Calu3 (cell line): Measurements from ENCODE around the gene SMNDC1. TPM values are rescaled to one million over a fixed set of nuclear protein-coding genes. Genes with fewer than 3 reads are reported as not detected.

Experiments used
- BruUV-seq: library from RNA; stranded (reverse); fragments of 400-500 nt; replicated peaks from 2 replicates; lab custom pipeline; 2021; lab: Mats Ljungman, UMichigan
- CTCF ChIA-PET: fragments of 300-600 bp; sonication (Branson Sonifier 250); formaldehyde crosslinking; loops from one replicate; lab custom pipeline; 2022; ENCODE audit warnings: antibody characterized with exemption; lab: Charles Lee
- DNase-seq: peaks from one replicate; pipeline ENCODE4 v3.0.0; 2022
- H3K27ac Mint-ChIP-seq: one replicate; pipeline ENCODE4 v1.8.0; 2022; ENCODE audit warnings: mixed read lengths; ENCODE audit not compliant: unreplicated experiment
- H3K27me3 Mint-ChIP-seq: one replicate; pipeline ENCODE4 v1.8.0; 2022; ENCODE audit warnings: mixed read lengths; ENCODE audit not compliant: unreplicated experiment
- H3K36me3 Mint-ChIP-seq: one replicate; pipeline ENCODE4 v1.8.0; 2022; ENCODE audit warnings: mild to moderate bottlenecking, moderate library complexity, mixed read lengths; ENCODE audit not compliant: insufficient read depth, unreplicated experiment
- H3K4me1 Mint-ChIP-seq: one replicate; pipeline ENCODE4 v1.8.0; 2022; ENCODE audit warnings: mild to moderate bottlenecking, low read depth, mixed read lengths; ENCODE audit not compliant: unreplicated experiment
- H3K4me3 Mint-ChIP-seq: one replicate; pipeline ENCODE4 v1.8.0; 2022; ENCODE audit warnings: mild to moderate bottlenecking, low read depth, moderate library complexity, mixed read lengths; ENCODE audit not compliant: unreplicated experiment
- H3K9me3 Mint-ChIP-seq: one replicate; pipeline ENCODE4 v1.8.0; 2022; ENCODE audit warnings: low read depth, mixed read lengths; ENCODE audit not compliant: unreplicated experiment
- intact Hi-C: fragments of 100-400 bp; cut with micrococcal nuclease; formaldehyde crosslinking; loops from one replicate; pipeline ENCODE4 v1.10.0; 2022; ENCODE audit not compliant: unreplicated experiment
- total RNA-seq: library from RNA; stranded (reverse); gene quantifications from 2 replicates; pipeline ENCODE4 v1.2.3, GENCODE V29; 2022
- TF ChIP-seq, protein P1 (sequence below): fragments of 200-600 bp; IDR thresholded peaks from one replicate; pipeline ENCODE4 v1.8.0; 2022; ENCODE audit warnings: antibody characterized with exemption; ENCODE audit not compliant: unreplicated experiment

The SMNDC1 gene
- total RNA-seq, 1 experiment from 2014 or later: 32.8 TPM

DNA sequence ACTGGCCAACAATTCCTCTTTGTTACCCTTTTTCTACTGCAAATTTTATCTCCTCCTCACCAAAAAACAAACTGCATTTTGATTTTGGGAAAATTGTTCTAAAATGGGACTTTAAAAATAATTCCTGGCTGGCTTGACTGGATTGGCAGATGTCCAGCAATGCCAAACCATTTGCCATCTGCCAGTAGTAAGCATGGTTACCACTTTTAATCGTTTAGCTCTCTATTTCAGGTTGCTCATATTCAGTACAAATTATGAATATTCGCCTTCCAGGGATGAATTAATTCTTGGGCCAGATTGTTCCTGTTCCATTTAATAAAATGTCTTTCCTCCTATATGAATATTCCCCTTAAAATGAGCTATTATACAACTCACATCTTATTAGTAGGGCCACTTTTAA lies 35.7 kb downstream of the SMNDC1 start:
- no peak overlapping the region for H3K27ac Mint-ChIP-seq
- H3K27me3 Mint-ChIP-seq: no peaks in the 10 kb centered on the region
- no peaks in the 10 kb centered on the region for H3K36me3 Mint-ChIP-seq
- CTCF ChIA-PET: no interaction called here
- H3K9me3 Mint-ChIP-seq: no peaks in the 10 kb centered on the region
- BruUV-seq: no TSS peak
- TF ChIP-seq, protein P1, sequence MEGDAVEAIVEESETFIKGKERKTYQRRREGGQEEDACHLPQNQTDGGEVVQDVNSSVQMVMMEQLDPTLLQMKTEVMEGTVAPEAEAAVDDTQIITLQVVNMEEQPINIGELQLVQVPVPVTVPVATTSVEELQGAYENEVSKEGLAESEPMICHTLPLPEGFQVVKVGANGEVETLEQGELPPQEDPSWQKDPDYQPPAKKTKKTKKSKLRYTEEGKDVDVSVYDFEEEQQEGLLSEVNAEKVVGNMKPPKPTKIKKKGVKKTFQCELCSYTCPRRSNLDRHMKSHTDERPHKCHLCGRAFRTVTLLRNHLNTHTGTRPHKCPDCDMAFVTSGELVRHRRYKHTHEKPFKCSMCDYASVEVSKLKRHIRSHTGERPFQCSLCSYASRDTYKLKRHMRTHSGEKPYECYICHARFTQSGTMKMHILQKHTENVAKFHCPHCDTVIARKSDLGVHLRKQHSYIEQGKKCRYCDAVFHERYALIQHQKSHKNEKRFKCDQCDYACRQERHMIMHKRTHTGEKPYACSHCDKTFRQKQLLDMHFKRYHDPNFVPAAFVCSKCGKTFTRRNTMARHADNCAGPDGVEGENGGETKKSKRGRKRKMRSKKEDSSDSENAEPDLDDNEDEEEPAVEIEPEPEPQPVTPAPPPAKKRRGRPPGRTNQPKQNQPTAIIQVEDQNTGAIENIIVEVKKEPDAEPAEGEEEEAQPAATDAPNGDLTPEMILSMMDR: no peak
- no peak overlapping the region for H3K4me3 Mint-ChIP-seq
- H3K4me1 Mint-ChIP-seq: peaks cover 14% of the 10 kb centered on the region
- DNase-seq: no peak
- intact Hi-C loops: no loop called here

DNA sequence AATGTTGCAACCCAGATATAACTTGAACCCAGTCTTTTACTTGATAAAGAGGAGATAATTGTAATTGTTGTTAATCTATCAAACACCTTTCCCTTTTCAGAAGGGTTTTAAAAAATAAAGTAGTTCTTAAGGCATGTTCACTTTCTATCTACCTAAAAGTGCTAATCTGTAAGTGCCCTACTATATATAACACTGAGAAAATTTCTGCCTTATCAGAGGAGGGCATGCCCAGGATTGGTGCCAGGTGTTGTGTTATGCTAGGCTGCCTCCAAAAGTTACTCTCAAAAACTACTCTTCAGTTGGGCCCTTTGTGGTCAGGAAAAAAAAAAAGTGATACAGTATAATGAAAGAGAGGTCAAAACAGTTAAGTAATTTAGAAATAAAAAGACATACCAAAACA lies 36.3 kb downstream of the SMNDC1 start:
- H3K27me3 Mint-ChIP-seq: no peaks in the 10 kb centered on the region
- intact Hi-C loops: no loop called here
- CTCF ChIA-PET: no interaction called here
- H3K9me3 Mint-ChIP-seq: no peaks in the 10 kb centered on the region
- H3K4me3 Mint-ChIP-seq: no peak overlapping the region
- peaks cover 9% of the 10 kb centered on the region for H3K4me1 Mint-ChIP-seq
- DNase-seq: no peak
- no peak overlapping the region for H3K27ac Mint-ChIP-seq
- TF ChIP-seq, protein P1: no peak
- H3K36me3 Mint-ChIP-seq: no peaks in the 10 kb centered on the region
- no TSS peak for BruUV-seq

- H3K4me1 Mint-ChIP-seq: peaks cover 6% of the 10 kb centered on the region
These were observed 37.4 kb downstream of the SMNDC1 start for GRCh38 chr10:110267276-110267675.

GRCh38 chr10:110265573-110266193 lies 39.0 kb downstream of the SMNDC1 start:
- Mint-ChIP-seq H3K4me1 (peaks cover 6% of the 10 kb centered on the region), H3K36me3 (no peaks in the 10 kb centered on the region), H3K4me3 (no peak overlapping the region), H3K27me3 (no peaks in the 10 kb centered on the region), H3K27ac (no peak overlapping the region), H3K9me3 (no peaks in the 10 kb centered on the region)
- no TSS peak for BruUV-seq
- DNase-seq: no peak
- CTCF ChIA-PET: no interaction called here
- TF ChIP-seq, protein P1: no peak
- intact Hi-C loops: no loop called here

More at GRCh38 chr10:110267276-110267675, 37.4 kb downstream of the SMNDC1 start:
- H3K27me3 Mint-ChIP-seq: no peaks in the 10 kb centered on the region
- H3K4me3 Mint-ChIP-seq: no peak overlapping the region
- no peaks in the 10 kb centered on the region for H3K36me3 Mint-ChIP-seq
- TF ChIP-seq, protein P1: no peak
- no peaks in the 10 kb centered on the region for H3K9me3 Mint-ChIP-seq
- H3K27ac Mint-ChIP-seq: no peak overlapping the region
- DNase-seq: no peak
- intact Hi-C loops: no loop called here
- CTCF ChIA-PET: no interaction called here
- no TSS peak for BruUV-seq
